Measurements from ENCODE around the gene CAP1. TPM values are rescaled to one million over a fixed set of nuclear protein-coding genes. Genes with fewer than 3 reads are reported as not detected.

Gene CAP1
- total RNA-seq, 4 donors from 2014 or later = 412 to 468 (median 442) TPM

GRCh38 chr1:40095806-40096205 lies 55.3 kb downstream of the CAP1 start:
- H3K4me1 ChIP-seq = peaks cover 5 to 27% (median 20%) of the 10 kb centered on the region in 4 donors
- no peak overlapping the region for H3K27ac ChIP-seq (replicated peaks in 1 of 4)
- 87% methylated on average over 3 of the region's 3 CpGs for WGBS
- no peak for TF ChIP-seq EP300 (IDR thresholded peaks at IDR 0.05)
- no peak for TF ChIP-seq POLR2A (IDR thresholded peaks at IDR 0.05; ENCODE audit: low read depth)
- intact Hi-C loops (cut with DNase I) = no loop called here
- H3K9me3 ChIP-seq = no peaks in the 10 kb centered on the region
- no peak overlapping the region for H3K4me3 ChIP-seq
- peaks cover 14 to 16% (median 15%) of the 10 kb centered on the region in 4 donors for H3K36me3 ChIP-seq
- DNase-seq (ENCODE audit: extremely low spot score) = no peak
- H3K27me3 ChIP-seq = no peaks in the 10 kb centered on the region

GRCh38 chr1:40096646-40096976 lies 56.1 kb downstream of the CAP1 start:
- H3K27ac ChIP-seq (replicated peaks in 1 of 4) = peak overlapping the region; percentile 73 to 84 (median 74)
- DNase-seq (ENCODE audit: extremely low spot score) = no peak
- peaks cover 6 to 8% (median 7%) of the 10 kb centered on the region in 4 donors for H3K36me3 ChIP-seq
- WGBS = 11% methylated on average over 9 of the region's 9 CpGs
- TF ChIP-seq POLR2A (IDR thresholded peaks at IDR 0.05; ENCODE audit: low read depth) = no peak
- TF ChIP-seq CTCF (IDR thresholded peaks at IDR 0.05) = no peak
- no peak for TF ChIP-seq POLR2AphosphoS5 (IDR thresholded peaks at IDR 0.05)
- TF ChIP-seq EP300 (IDR thresholded peaks at IDR 0.05) = no peak
- no peaks in the 10 kb centered on the region for H3K9me3 ChIP-seq
- H3K4me1 ChIP-seq = peaks cover 5 to 27% (median 20%) of the 10 kb centered on the region in 4 donors
- H3K4me3 ChIP-seq = peak overlapping the region; percentile 68 to 74 (median 71)
- intact Hi-C loops (cut with DNase I) = no loop called here
- no peaks in the 10 kb centered on the region for H3K27me3 ChIP-seq

- no peak for TF ChIP-seq EP300 (IDR thresholded peaks at IDR 0.05)
- TF ChIP-seq POLR2A (IDR thresholded peaks at IDR 0.05; ENCODE audit: low read depth) = peak; percentile 14
- peak in 1 of 3 experiments; percentile 14 for TF ChIP-seq CTCF (IDR thresholded peaks at IDR 0.05)
- TF ChIP-seq POLR2AphosphoS5 (IDR thresholded peaks at IDR 0.05) = peak; percentile 67 to 83
Measured at GRCh38 chr1:40096977-40097782, 56.7 kb downstream of the CAP1 start, which contains the start of gene PPT1. Gene PPT1, minus strand, starts transcription at chr1:40097252. Its CDS starts 14 bp downstream, at chr1:40097238.

GRCh38 chr1:40102038-40102437 lies 61.5 kb downstream of the CAP1 start:
- H3K27me3 ChIP-seq = no peaks in the 10 kb centered on the region
- no peak overlapping the region for H3K27ac ChIP-seq (replicated peaks in 1 of 4)
- no peaks in the 10 kb centered on the region for H3K36me3 ChIP-seq
- TF ChIP-seq POLR2A (IDR thresholded peaks at IDR 0.05; ENCODE audit: low read depth) (no peak), EP300 (IDR thresholded peaks at IDR 0.05) (no peak), POLR2AphosphoS5 (IDR thresholded peaks at IDR 0.05) (no peak), CTCF (IDR thresholded peaks at IDR 0.05) (no peak)
- no peak for DNase-seq (ENCODE audit: extremely low spot score)
- 67% methylated on average over 1 of the region's 1 CpG for WGBS
- H3K4me3 ChIP-seq = no peak overlapping the region
- intact Hi-C loops (cut with DNase I) = no loop called here
- peaks cover 5 to 8% (median 5%) of the 10 kb centered on the region in 4 donors for H3K4me1 ChIP-seq
- H3K9me3 ChIP-seq = peaks cover 0 to 6% (median 3%) of the 10 kb centered on the region in 4 donors

More at GRCh38 chr1:40096977-40097782, 56.7 kb downstream of the CAP1 start, which contains the start of gene PPT1:
- Histone ChIP-seq H3K36me3 (peaks cover under 1 to 3% (median 2%) of the 10 kb centered on the region in 4 donors), H3K4me3 (peak within 1 kb of the TSS; percentile 68 to 74 (median 71)), H3K9me3 (no peaks in the 10 kb centered on the region), H3K4me1 (peaks cover 5 to 27% (median 20%) of the 10 kb centered on the region in 4 donors), H3K27me3 (no peaks in the 10 kb centered on the region), H3K27ac (replicated peaks in 1 of 4) (peak within 1 kb of the TSS; percentile 73 to 84 (median 74))
- WGBS = 3% methylated on average over 12 of the region's 51 CpGs
- intact Hi-C loops (cut with DNase I) = no loop called here
- peak; percentile 94 for DNase-seq (ENCODE audit: extremely low spot score)

- H3K27ac ChIP-seq (replicated peaks in 1 of 4) = no peak overlapping the region
- WGBS = 88% methylated on average over 3 of the region's 3 CpGs
- TF ChIP-seq CTCF (IDR thresholded peaks at IDR 0.05) = no peak
- no peak for TF ChIP-seq EP300 (IDR thresholded peaks at IDR 0.05)
- no peak for TF ChIP-seq POLR2A (IDR thresholded peaks at IDR 0.05; ENCODE audit: low read depth)
- TF ChIP-seq POLR2AphosphoS5 (IDR thresholded peaks at IDR 0.05) = no peak
Measured at GRCh38 chr1:40102896-40103295, 62.4 kb downstream of the CAP1 start.

More at GRCh38 chr1:40102896-40103295, 62.4 kb downstream of the CAP1 start:
- no peak overlapping the region for H3K4me3 ChIP-seq
- DNase-seq (ENCODE audit: extremely low spot score) = no peak
- no peaks in the 10 kb centered on the region for H3K36me3 ChIP-seq
- peaks cover 0 to 6% (median 3%) of the 10 kb centered on the region in 4 donors for H3K9me3 ChIP-seq
- intact Hi-C loops (cut with DNase I) = no loop called here
- no peaks in the 10 kb centered on the region for H3K27me3 ChIP-seq
- no peaks in the 10 kb centered on the region for H3K4me1 ChIP-seq

All from esophagus muscularis mucosa (tissue), 4 donors.